ENCODE measurements around the gene PRAMEF27. TPM values are rescaled to one million over a fixed set of nuclear protein-coding genes. Genes with fewer than 3 reads are reported as not detected.
"Not testable (repeated sequence)": the region's sequence is repeated elsewhere in the genome, so short reads cannot be mapped to it uniquely, and the experiment has no call there.

The PRAMEF27 gene
- total RNA-seq: not detected
- long read RNA-seq, donor 1: 0 reads
- long read RNA-seq, donor 2: 0 reads

GRCh38 chr1:13056475-13056874, at the start of gene PRAMEF27:
PRAMEF27 (minus strand) TSS chr1:13056575; CDS start chr1:13053659, 2,916 bp downstream.
- DNase-seq (ENCODE audit: low spot score); intact Hi-C loops (cut with DNase I): not testable (repeated sequence)

- intact Hi-C loops (cut with DNase I); DNase-seq (ENCODE audit: low spot score): not testable (repeated sequence)
Measured at GRCh38 chr1:13070474-13070873, 14.1 kb upstream of the PRAMEF27 start, which contains the start of gene PRAMEF25. PRAMEF25 (plus strand) TSS chr1:13070774; CDS start chr1:13073694, 2,920 bp downstream.

- intact Hi-C loops (cut with DNase I); DNase-seq (ENCODE audit: low spot score): not testable (repeated sequence)
Measured at GRCh38 chr1:13019846-13020245, 36.5 kb downstream of the PRAMEF27 start.

DNA sequence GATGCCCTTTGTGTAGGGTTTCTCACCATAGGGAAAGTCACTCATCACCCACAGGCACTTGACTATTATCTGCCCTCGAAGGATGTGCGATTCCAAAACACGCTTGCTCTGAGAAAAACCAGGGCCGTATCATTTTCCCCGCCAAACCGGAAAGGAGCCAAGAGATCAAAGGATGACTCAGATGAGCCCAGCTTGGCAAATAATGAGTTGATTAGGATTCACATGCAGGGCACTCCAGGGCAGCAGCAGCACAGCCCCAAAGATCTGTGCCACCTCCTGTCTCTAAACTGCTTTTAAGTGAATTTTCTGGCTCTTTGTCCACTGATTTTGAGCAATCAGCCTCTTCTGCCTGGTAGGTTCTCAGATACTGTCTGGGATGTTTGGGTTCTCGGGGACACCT, 44.4 kb downstream of the PRAMEF27 start:
- DNase-seq (ENCODE audit: low spot score); intact Hi-C loops (cut with DNase I): not testable (repeated sequence)

DNA sequence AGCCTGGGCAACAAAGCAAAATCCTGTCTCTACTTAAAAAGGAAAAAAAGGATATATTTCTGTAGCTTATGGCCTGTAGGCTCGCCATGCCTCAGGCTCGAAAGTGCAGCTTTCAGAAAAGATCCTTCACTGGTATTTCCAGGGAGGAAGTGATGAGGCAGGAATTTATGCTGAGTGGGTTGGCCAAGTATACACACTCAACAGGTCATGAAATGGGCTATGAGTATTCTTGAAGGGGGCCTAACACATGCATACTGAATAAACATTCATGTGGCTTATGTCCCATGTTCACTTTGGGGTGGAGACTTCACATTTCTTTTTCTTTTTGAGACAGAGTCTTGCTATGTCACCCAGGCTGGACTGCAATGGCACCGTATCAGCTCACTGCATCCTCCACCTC, 47.0 kb downstream of the PRAMEF27 start:
- DNase-seq (ENCODE audit: low spot score); intact Hi-C loops (cut with DNase I): not testable (repeated sequence)

- DNase-seq (ENCODE audit: low spot score); intact Hi-C loops (cut with DNase I): not testable (repeated sequence)
Measured at GRCh38 chr1:13005732-13006131, 50.6 kb downstream of the PRAMEF27 start.

Other genes starting within 250 kb of the PRAMEF27 start
- gene PRAMEF11, start 225.2 kb downstream of the PRAMEF27 start, total RNA-seq: not detected
- not detected for gene HNRNPCL1, start 207.9 kb downstream of the PRAMEF27 start, total RNA-seq
- gene PRAMEF2, start 199.5 kb downstream of the PRAMEF27 start, total RNA-seq: not detected
- not detected for gene PRAMEF4, start 170.4 kb downstream of the PRAMEF27 start, total RNA-seq
- not detected for gene PRAMEF10, start 158.3 kb downstream of the PRAMEF27 start, total RNA-seq
- not detected for gene PRAMEF7, start 140.0 kb downstream of the PRAMEF27 start, total RNA-seq
- gene PRAMEF6, start 109.0 kb downstream of the PRAMEF27 start, total RNA-seq: not detected
- not detected for gene HNRNPCL3, start 4.2 kb upstream of the PRAMEF27 start, total RNA-seq
- gene PRAMEF25, start 14.2 kb upstream of the PRAMEF27 start, total RNA-seq: not detected
- not detected for gene HNRNPCL2, start 60.3 kb upstream of the PRAMEF27 start, total RNA-seq
- gene PRAMEF26, start 99.4 kb upstream of the PRAMEF27 start, total RNA-seq: not detected
- not detected for gene HNRNPCL4, start 109.1 kb upstream of the PRAMEF27 start, total RNA-seq
- gene PRAMEF9, start 115.3 kb upstream of the PRAMEF27 start, total RNA-seq: not detected
- gene PRAMEF13, start 144.8 kb upstream of the PRAMEF27 start, total RNA-seq: not detected
- gene PRAMEF18, start 169.6 kb upstream of the PRAMEF27 start, total RNA-seq: not detected
- not detected for gene PRAMEF5, start 197.6 kb upstream of the PRAMEF27 start, total RNA-seq
- gene PRAMEF8, start 228.6 kb upstream of the PRAMEF27 start, total RNA-seq: not detected
- gene PRAMEF33, start 247.0 kb upstream of the PRAMEF27 start, total RNA-seq: not detected